Activated T-cell treated with anti-CD3 and anti-CD28 coated beads, Interleukin-2, amount 50 U/mL, for 4 hours (primary cell): ENCODE results near the gene GADD45GIP1. TPM values are rescaled to one million over a fixed set of nuclear protein-coding genes. Genes with fewer than 3 reads are reported as not detected.
"Not testable (repeated sequence)": the region's sequence is repeated elsewhere in the genome, so short reads cannot be mapped to it uniquely, and the experiment has no call there.

Source experiments
- ATAC-seq, 2 donors: fragments of 200-7000 bp; cut with Tn5 transposase; one replicate each; pipeline ENCODE4 v1.10.0; 2021
- DNase-seq: peaks from one replicate; pipeline ENCODE4 v3.0.0-alpha.2; 2020
- H3K27me3 Mint-ChIP-seq: one replicate; pipeline ENCODE4 v1.8.0; 2021; ENCODE audit warnings: low read depth, mixed read lengths
- H3K36me3 Mint-ChIP-seq: one replicate; pipeline ENCODE4 v1.8.0; 2022; ENCODE audit warnings: mixed read lengths; ENCODE audit not compliant: insufficient read depth
- H3K4me1 Mint-ChIP-seq: one replicate; pipeline ENCODE4 v1.8.0; 2021; ENCODE audit warnings: low read depth, mixed read lengths
- H3K4me3 Mint-ChIP-seq: one replicate; pipeline ENCODE4 v1.8.0; 2021; ENCODE audit warnings: mild to moderate bottlenecking, moderate library complexity, mixed read lengths
- H3K9me3 Mint-ChIP-seq: one replicate; pipeline ENCODE4 v1.8.0; 2021; ENCODE audit warnings: mixed read lengths
- total RNA-seq, 3 donors: library from RNA; stranded (reverse); gene quantifications; one replicate each; pipeline ENCODE4 v1.2.1, GENCODE V29; 2021

Gene GADD45GIP1
- total RNA-seq, 3 donors from 2014 or later, result 60.5 to 65.2 (median 61.8) TPM

GRCh38 chr19:12982648-12983047 lies 25.6 kb upstream of the GADD45GIP1 start:
- no peak for ATAC-seq
- H3K4me1 Mint-ChIP-seq, result peaks cover 6% of the 10 kb centered on the region

GRCh38 chr19:12979974-12980373 lies 23.0 kb upstream of the GADD45GIP1 start:
- DNase-seq (no peak), ATAC-seq (no peak)
- H3K4me3 Mint-ChIP-seq, result no peak overlapping the region
- H3K27me3 Mint-ChIP-seq, result peaks cover 15% of the 10 kb centered on the region
- no peaks in the 10 kb centered on the region for H3K9me3 Mint-ChIP-seq
- peaks cover 3% of the 10 kb centered on the region for H3K4me1 Mint-ChIP-seq
- no peaks in the 10 kb centered on the region for H3K36me3 Mint-ChIP-seq

More at GRCh38 chr19:12982648-12983047, 25.6 kb upstream of the GADD45GIP1 start:
- Mint-ChIP-seq H3K27me3 (peaks cover 12% of the 10 kb centered on the region), H3K4me3 (no peak overlapping the region), H3K9me3 (no peaks in the 10 kb centered on the region), H3K36me3 (no peaks in the 10 kb centered on the region)
- no peak for DNase-seq

GRCh38 chr19:12976109-12976508 lies 19.1 kb upstream of the GADD45GIP1 start:
- not testable (repeated sequence) for H3K9me3 Mint-ChIP-seq, H3K4me1 Mint-ChIP-seq

GRCh38 chr19:12975221-12975741 lies 18.3 kb upstream of the GADD45GIP1 start:
- Mint-ChIP-seq H3K9me3 (no peaks in the 10 kb centered on the region), H3K4me3 (no peak overlapping the region), H3K36me3 (no peaks in the 10 kb centered on the region), H3K27me3 (peaks cover 14% of the 10 kb centered on the region), H3K4me1 (peaks cover 5% of the 10 kb centered on the region)
- ATAC-seq (no peak), DNase-seq (no peak)

More at GRCh38 chr19:12976109-12976508, 19.1 kb upstream of the GADD45GIP1 start:
- H3K4me3 Mint-ChIP-seq, ATAC-seq, DNase-seq, H3K36me3 Mint-ChIP-seq: not testable (repeated sequence)
- H3K27me3 Mint-ChIP-seq, result peaks cover 16% of the 10 kb centered on the region

- Mint-ChIP-seq H3K9me3 (no peaks in the 10 kb centered on the region), H3K36me3 (no peaks in the 10 kb centered on the region), H3K4me3 (no peak overlapping the region), H3K27me3 (peaks cover 14% of the 10 kb centered on the region), H3K4me1 (peaks cover 10% of the 10 kb centered on the region)
- DNase-seq (no peak), ATAC-seq (no peak)
These were observed 17.5 kb upstream of the GADD45GIP1 start for GRCh38 chr19:12974301-12975220.

- H3K36me3 Mint-ChIP-seq, result no peaks in the 10 kb centered on the region
- H3K4me1 Mint-ChIP-seq, result peaks cover 10% of the 10 kb centered on the region
- no peak for ATAC-seq
- no peak overlapping the region for H3K4me3 Mint-ChIP-seq
- H3K9me3 Mint-ChIP-seq, result no peaks in the 10 kb centered on the region
- no peak for DNase-seq
- peaks cover 10% of the 10 kb centered on the region for H3K27me3 Mint-ChIP-seq
These were observed 16.2 kb upstream of the GADD45GIP1 start for GRCh38 chr19:12973236-12973635.

- Mint-ChIP-seq H3K4me3 (no peak overlapping the region), H3K9me3 (no peaks in the 10 kb centered on the region)
- ATAC-seq, result no peak
These were observed 13.2 kb upstream of the GADD45GIP1 start for GRCh38 chr19:12970070-12970820.

GRCh38 chr19:12969292-12969988 lies 12.4 kb upstream of the GADD45GIP1 start, which contains the start of gene DAND5:
Gene DAND5, plus strand, starts transcription at chr19:12969576. Its CDS starts 85 bp downstream, at chr19:12969661.
- no peak for ATAC-seq
- no peak for DNase-seq
- H3K9me3 Mint-ChIP-seq, result no peaks in the 10 kb centered on the region
- H3K4me3 Mint-ChIP-seq, result no peak within 1 kb of the TSS
- peaks cover 15% of the 10 kb centered on the region for H3K4me1 Mint-ChIP-seq
- no peaks in the 10 kb centered on the region for H3K36me3 Mint-ChIP-seq
- H3K27me3 Mint-ChIP-seq, result peaks cover 1% of the 10 kb centered on the region

More at GRCh38 chr19:12970070-12970820, 13.2 kb upstream of the GADD45GIP1 start:
- Mint-ChIP-seq H3K36me3 (no peaks in the 10 kb centered on the region), H3K27me3 (peaks cover 1% of the 10 kb centered on the region), H3K4me1 (peaks cover 11% of the 10 kb centered on the region)
- no peak for DNase-seq

- peaks cover 15% of the 10 kb centered on the region for H3K4me1 Mint-ChIP-seq
- no peaks in the 10 kb centered on the region for H3K27me3 Mint-ChIP-seq
- H3K36me3 Mint-ChIP-seq, result no peaks in the 10 kb centered on the region
- H3K9me3 Mint-ChIP-seq, result no peaks in the 10 kb centered on the region
- H3K4me3 Mint-ChIP-seq, result no peak overlapping the region
- DNase-seq (no peak), ATAC-seq (no peak)
These were observed 10.9 kb upstream of the GADD45GIP1 start for GRCh38 chr19:12967907-12968306.

- ATAC-seq, result no peak
- Mint-ChIP-seq H3K36me3 (no peaks in the 10 kb centered on the region), H3K4me3 (peak overlapping the region; percentile 61), H3K4me1 (peaks cover 15% of the 10 kb centered on the region), H3K9me3 (no peaks in the 10 kb centered on the region), H3K27me3 (no peaks in the 10 kb centered on the region)
- DNase-seq, result no peak
These were observed 8.8 kb upstream of the GADD45GIP1 start for GRCh38 chr19:12965812-12966135.

GRCh38 chr19:12965017-12965811 lies 8.2 kb upstream of the GADD45GIP1 start:
- no peaks in the 10 kb centered on the region for H3K9me3 Mint-ChIP-seq
- H3K4me3 Mint-ChIP-seq, result peak overlapping the region; percentile 84
- DNase-seq, result peak; percentile 77
- no peaks in the 10 kb centered on the region for H3K36me3 Mint-ChIP-seq
- peaks cover 11% of the 10 kb centered on the region for H3K4me1 Mint-ChIP-seq
- peaks cover under 1% of the 10 kb centered on the region for H3K27me3 Mint-ChIP-seq
- ATAC-seq, result peak; percentile 97 to 99

- DNase-seq, result no peak
- Mint-ChIP-seq H3K36me3 (peaks cover 6% of the 10 kb centered on the region), H3K4me3 (no peak overlapping the region), H3K9me3 (no peaks in the 10 kb centered on the region), H3K4me1 (peaks cover 23% of the 10 kb centered on the region), H3K27me3 (peaks cover 2% of the 10 kb centered on the region)
- no peak for ATAC-seq
These were observed 2.5 kb upstream of the GADD45GIP1 start for GRCh38 chr19:12959481-12959880.

GRCh38 chr19:12957389-12957952 lies 448 bp upstream of the GADD45GIP1 start:
- not testable (repeated sequence) for H3K9me3 Mint-ChIP-seq, DNase-seq, H3K27me3 Mint-ChIP-seq
- Mint-ChIP-seq H3K36me3 (peaks cover 17% of the 10 kb centered on the region), H3K4me1 (peaks cover 32% of the 10 kb centered on the region), H3K4me3 (peak overlapping the region; percentile 86)
- ATAC-seq, result peak; percentile 1 to 6
